Ramos (cell line): ENCODE results near the gene CARHSP1.

Source experiments
- in situ Hi-C: fragments of 300-500 bp; cut with MboI; formaldehyde crosslinking; loops from one replicate; pipeline ENCODE4 v1.14.3; 2022; ENCODE audit warnings: low sequenced_read_pairs; ENCODE audit not compliant: unreplicated experiment

Gene CARHSP1

DNA sequence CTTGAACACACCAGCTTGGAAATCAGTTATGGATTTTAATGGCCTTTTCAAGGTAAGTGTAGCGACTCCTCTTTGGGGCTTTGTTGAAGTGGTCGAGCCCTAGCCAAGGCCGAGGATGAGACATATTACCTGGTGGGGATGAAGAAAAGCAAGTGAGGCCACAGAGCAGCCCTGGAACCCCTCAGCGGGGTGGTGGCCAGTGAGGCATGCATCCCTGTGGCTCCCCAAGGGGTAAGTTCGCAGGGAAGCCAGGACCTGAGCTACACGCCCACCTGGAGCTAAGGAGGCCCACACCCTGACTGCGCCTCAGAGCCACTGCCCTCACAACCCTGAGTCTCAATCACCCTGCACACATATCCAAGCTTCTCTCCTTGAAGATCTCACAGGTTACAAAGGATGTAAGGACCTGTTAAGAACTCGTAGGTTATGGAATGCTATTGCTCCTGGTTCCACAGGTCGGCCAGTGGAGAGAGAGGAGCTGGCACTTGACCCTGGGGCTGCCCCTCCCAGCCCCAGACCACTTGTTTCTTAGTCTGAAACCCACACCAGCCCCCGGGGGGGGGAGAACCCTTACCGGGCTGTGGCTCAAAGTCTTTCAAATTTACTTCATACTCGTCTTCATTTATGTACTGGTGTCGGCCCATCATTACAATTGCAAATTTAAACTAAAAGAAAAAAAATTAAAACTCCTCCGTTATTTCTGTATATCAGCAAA, 25.3 kb upstream of the CARHSP1 start:
- in situ Hi-C loops: no loop called here

DNA sequence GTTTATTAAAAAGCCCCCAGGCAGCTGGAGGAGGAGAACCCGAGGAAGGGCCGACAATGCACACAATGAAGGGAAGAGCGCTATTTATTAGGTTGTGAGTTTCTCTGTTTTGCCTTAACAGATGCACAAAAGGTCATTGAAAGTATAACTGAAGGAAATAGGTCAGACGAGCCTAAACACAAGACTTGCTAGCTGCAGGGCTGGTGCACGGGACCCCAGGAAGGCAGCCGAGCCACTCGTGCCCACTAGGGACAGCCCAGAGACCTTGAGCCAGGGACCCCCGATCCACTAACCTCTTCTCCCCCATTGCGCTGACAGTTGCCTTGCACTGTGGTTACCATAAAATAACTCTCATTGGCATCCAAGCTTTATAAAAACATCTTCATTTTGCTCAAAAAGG, 24.6 kb upstream of the CARHSP1 start:
- in situ Hi-C loops: no loop called here

DNA sequence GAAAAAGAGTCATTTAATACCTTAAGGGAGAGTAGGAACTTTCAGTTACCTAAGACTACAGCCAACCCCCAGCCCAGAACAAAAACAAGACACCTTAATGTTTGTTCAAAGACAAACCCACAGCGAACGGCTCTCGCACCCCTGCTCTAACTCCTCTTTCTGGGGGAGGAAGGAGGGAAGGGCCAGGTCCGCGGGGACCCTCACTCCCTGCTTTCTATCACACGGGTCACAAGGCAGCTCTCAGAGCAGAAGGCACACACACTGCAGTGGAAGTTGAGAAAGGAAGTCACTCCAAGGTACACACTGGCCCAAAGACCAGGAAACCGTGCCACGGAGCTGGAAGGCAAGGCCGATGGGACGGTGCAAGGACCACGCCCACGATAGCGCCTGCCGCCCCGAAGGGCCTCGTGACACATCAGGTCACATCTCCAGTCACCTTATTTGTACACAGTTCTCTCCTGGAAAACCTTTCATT, 23.3 kb upstream of the CARHSP1 start:
- in situ Hi-C loops: no loop called here

DNA sequence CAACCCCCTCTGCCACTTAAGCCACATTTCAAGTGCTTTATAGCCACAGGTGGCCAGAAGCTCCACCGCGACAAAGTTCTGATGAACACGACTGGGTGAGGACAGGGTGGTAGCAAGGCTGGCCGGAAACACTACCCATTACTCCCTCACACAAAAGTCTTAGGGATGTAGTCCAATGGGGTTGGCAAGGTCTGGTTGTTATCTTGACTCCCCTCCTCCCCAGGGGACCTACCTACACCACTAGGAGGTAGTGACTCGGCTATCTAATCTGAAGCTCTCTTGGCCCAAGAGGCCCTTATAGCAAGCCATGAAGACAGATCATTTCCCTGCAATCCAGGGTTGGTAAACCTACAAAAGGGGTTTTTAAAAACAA, 21.7 kb upstream of the CARHSP1 start:
- in situ Hi-C loops: no loop called here

DNA sequence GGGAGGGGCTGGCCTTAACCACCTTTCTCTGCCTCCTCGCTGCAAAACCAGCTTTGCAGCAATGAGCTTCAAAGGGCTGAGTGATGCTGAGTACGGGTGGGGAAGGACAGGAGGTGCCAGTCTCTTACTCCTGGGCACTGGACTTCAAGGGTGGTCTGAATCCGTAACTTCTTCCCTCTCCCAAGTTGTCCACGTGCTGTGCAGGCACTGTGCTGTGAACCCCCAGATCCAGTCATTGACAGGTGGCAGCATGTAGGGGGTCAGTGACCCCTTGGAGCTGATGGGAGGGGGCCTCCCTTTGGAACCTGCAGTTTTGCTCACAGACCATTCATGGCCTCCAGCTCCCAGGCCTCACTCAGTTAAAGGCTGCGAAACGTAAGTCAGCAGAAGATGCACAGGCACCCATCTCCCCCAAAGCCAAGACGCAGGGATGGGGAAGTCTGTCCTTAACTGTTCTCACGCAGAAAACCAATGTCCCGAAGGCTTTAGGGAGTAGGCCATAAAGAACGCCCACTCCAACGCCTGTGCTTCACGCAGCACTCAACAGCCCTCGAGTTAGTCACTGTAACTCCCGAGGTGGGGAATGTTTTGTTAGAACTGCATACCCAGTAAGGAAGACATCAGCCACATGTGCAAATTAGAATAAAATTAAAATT, 21.2 kb upstream of the CARHSP1 start:
- in situ Hi-C loops: no loop called here

DNA sequence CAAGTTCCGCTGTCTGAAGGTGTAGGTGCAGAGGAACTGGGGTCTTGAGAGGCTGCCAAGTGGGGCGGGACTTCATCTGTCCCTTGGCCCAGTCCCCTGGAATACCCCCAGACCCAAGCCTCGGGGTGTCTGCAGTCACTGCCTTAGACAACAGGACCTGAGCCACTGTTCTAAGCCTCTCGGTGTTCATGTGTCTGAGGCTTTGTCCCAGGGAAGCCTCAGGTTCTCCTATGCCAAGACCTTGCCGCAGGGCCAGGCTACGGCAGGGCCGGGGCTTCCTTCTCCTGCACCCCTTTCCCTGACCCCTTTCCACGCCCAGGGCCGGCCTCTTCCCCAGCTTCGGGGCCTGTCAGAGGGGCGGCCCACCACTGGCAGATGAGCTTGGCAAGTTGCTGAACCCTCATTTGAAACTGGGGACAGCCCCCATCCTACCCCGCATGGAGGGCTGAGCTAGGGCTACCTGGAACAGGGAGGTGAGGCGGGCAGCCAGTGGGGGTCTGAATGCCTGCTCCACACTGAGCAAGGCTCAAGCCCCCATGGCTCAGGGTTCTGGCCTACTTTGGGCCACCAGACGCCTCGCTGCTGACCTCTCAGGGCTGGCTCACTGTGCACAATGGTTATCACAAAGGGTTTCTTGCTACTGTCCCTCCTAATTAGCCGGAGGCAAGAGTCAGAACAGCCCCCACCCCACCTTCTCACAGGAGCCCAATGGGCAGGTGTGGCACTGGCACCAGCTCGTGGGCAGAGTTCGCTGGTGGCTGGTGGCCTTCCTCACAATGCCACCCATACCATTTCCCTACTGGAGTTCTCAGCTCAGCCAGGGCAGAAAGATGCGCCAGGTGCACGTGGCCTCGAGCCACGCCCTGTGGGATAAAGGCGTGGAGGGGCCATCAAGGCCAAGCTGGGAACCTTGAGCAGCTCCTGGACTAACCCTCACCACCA, 20.4 kb upstream of the CARHSP1 start:
- in situ Hi-C loops: no loop called here

DNA sequence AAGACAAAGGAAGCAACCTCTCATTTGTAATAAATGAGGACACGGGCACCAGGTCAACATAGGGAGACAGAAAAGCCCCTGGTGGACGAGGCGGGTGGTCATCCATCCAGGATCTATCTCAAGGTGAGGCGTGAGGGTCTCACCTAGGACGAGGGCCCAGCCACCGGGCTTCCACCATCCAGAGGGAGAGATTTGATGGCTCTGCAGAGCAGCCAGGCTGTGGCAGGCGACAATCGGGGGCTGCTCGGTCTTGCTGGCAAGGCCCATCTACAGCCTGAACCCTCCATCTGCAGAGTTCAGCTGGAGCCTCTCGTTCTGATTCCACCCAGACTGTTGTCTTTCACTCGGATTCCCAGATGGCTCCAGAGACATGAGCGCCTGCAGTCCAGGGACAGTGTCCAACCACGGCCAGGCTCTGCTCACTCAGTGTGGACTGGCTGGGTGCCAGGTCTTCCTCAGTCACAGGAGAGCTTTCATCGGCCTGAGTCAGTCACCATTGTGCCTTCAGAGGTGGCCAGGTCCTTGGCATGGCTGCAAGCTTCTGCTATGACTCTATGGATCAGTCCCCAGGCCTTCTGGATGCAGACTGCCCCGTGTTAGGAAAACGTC, 19.2 kb upstream of the CARHSP1 start:
- in situ Hi-C loops: no loop called here

DNA sequence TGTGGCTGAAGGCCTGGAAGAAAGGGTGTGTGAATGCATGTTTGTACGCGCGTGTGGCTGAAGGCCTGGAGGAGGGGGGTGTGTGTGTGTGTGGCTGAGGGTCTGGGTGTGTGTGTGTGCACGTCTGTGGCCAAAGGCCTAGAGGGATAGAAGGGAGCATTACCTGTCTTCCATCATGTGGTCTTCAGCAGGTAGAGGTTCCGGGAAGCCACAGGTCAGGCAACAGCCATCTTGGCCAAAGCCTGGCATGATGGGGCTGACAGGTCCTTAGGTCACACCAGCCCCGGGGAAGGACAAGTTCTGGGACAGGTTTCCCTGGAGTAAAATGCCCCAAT, 18.6 kb upstream of the CARHSP1 start:
- in situ Hi-C loops: no loop called here

DNA sequence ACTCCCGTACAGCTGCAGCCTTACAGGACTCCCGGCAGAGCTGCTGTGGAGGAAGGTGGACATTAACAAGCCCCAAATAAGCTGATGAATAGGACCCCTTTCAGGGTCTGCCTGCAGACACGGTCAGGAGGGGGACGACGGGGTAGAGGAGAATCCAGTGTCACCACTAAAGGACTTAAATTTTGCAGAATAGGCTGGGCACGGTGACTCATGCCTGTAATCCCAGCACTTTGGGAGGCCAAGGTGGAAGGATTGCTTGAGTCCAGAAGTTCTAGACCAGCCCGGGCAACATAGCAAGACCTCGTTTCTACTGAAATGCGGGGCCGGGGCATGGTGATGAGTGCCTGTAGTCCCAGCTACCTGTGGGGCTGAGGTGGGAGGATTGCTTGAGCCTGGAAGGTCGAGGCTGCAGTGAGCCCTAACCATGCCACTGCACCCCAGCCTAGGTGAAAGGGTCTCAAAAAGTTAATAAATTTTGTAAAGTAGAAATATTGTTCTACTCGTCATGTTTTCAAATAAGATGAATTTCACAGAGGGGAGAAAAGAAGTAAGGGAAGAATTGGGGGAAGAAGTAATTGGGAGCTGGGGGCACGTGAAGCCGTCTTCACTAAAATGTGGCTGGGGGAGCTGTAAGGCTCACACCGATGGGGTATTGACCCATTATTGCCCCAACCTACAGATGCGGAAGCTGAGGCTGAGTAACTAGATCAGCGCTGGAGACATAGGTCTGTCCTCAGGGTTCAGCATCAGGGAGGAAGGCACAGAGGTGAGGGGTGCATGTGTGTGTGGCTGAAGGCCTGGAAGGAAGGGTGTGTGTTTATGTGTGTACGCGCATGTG, 18.0 kb upstream of the CARHSP1 start:
- in situ Hi-C loops: no loop called here

DNA sequence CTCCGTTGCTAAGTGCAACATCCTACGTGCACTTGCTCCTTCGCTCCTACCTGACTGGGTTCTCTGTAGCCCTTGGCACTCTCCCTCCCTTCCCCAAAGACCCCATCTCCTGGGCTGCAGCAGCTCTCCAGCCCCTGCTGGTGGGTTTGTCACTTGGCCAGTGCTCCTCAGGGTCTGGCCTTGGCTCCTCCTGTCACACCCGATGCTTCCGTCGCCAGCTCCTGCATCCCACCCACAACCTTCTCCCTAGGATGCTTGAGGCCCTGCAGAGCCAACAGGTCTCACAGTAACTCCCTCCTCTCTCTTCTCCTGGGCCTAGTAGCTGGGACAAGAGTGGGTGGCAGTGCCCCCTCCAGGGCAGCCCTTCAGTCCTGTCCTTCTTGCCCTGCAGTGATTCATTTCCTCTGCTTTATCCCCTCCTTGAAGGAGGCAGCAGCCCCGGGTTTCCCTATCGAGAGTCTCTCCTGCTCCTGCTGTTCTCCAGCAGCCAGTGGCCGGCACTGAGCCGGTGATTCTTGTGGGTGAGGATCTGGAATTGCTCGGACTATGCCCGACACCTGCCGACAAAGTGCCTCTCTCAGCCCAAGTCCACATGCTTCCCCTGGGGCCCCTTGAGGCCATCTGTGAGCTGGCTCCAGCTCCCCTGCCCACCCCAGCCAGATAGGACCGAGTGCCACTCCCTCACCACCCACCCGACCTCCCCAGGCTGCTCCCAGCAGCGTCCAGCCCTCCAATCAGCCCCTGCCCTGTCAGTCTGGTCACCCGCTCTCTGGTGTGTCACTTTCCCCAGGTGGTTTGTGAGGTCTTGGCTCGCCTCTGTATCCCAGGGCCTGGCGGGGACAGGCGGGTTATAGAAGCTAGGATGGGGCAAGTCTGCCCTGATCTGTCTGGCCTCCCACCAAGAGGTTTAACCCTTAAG, 17.1 kb upstream of the CARHSP1 start:
- in situ Hi-C loops: no loop called here

DNA sequence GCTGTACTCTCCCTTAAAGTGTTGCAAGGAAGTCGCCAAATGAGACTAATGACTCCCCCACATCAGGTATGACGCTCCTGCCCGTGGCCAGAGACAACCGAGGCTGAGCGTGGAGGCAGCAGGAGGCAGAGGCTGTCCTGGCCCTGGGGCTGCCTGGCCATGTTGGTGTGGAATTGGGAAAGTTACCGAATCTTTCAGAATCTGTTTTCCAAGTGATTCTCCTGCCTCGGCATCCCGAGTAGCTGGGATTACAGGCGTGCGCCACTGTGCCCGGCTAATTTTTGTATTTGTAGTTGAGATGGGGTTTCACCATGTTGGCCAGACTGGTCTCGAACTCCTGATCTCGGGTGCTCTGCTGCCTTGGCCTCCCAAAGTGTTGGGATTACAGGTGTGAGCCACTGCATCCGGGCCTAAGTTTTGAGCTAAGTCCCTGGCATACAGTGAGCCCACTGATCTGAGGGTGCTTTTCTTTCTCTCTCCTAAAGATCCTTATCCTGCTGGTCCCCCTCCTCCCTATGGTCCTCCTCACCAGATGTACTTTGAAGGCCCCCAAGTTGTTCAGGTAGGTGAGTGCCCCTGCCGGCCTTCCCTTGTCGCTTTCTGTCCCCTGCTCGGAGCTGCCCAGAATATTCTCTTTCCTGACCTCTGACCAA, 14.0 kb upstream of the CARHSP1 start:
- in situ Hi-C loops: loop anchor here (5.0 kb wide), 1 partner anchor 316 kb away; no protein-coding TSS in a partner anchor

DNA sequence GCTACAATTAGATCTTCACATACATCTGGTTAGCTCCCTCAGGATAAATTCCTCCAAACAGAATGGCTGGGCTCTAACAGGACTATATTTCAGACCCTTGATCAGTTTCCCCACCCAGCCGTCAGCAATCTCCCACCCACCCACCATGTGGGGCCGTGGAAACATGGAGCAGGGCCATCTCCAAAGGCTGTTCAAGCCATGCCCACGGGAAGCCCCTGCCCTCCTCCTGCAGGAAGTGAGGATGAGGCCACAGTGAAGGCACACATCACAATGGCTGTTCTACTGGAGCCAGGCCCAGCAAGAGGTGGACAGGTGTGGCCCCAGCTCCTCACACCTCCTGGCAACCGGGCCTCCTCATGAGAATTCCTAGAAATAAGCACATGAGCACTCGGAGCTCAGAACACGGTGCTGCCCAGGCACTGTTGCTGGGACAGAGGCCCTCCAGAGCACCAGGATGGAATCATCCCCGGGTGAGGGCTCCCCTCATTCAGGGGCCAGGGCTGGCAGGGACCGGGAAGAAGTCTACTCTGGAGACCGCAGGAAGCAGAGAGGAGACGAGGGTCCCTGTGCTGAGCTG, 13.3 kb upstream of the CARHSP1 start, which contains the start of gene LITAFD:
Gene LITAFD, plus strand, starts transcription at position 311 of the 577 bp plus-strand sequence. CDS start 2,005 bp downstream, outside the sequence.
- in situ Hi-C loops: loop anchor here (5.0 kb wide), 1 partner anchor 315 kb away; no protein-coding TSS in a partner anchor

DNA sequence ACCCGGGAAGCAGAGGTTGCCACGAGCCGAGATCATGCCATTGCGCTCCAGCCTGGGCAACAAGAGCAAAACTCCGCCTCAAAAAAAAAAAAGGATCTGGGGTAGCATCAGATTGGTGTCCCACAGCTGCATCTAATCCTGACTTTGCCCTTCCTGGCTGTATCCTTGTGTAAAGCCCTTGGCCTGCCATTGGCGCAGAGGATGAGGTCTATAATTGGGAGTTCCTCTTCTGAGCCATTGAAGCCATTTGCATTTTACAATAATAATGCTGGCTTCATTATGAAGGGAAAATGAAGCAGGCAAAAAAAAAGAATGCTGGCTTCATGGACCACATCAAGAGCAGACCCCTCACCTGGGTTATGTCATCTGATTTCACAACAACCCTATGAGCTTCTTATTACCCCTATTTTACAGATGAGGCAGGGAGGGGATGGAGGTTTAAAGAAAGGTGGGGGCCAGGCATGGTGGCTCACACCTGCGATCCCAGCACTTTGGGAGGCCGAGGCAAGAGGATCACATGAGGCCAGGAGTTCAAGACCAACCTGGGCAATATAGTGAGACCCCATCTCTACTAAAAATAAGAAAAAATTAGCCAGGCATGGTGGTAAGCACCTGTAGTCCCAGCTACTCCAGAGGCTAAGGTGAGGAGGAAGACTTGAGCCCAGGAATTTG, 12.2 kb upstream of the CARHSP1 start:
- in situ Hi-C loops: loop anchor here (5.0 kb wide), 1 partner anchor 314 kb away; no protein-coding TSS in a partner anchor

DNA sequence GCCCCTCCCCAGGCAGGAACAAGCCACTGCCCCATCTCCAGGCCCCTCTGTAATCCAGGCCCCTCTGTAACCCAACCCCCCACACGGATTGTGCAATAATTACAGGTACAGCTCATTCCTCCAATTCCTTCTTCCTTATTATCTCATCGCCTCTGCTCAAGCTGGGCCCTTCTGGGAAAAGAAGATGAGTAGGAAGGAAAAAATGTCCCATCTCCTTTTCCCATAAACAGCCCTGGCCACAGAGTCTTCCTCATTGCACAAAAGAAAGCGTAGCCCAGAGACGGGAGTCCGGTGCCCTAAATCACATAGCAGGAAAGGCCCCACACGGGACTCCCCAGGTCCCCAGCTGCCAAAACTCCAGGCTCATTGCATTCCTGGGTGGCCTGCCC, 9.7 kb upstream of the CARHSP1 start:
- in situ Hi-C loops: loop anchor here (5.0 kb wide), 1 partner anchor 221 kb away; no protein-coding TSS in a partner anchor

DNA sequence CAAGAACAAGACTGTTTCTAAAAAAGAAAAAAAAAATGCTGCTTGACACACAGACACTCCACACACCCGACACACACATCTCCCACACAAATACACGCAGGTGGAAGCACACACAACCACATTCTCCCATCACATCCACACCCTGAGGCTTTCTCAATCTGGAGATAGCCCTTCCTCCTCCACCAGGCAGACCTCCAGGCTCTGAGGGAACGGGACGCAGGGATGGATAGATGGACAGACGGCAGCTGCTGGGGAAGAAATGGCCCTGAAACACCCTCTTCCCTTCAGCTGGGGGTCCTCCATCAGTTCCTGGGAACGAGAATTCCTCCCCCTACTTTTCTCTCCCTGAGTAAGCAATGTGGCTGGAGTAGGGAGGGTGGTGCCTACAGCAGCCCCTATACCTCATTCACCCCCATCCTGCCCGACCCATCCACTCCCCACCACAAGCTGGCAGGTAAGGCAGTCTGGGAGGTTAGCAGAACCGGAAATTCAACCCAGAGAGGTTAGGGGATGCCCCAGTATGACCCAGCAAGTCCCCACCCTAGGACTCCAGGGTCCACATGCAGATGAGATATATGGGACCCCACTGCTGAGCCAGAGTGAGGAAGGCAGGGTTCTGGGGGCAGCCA, 9.2 kb upstream of the CARHSP1 start:
- in situ Hi-C loops: loop anchor here (5.0 kb wide), 1 partner anchor 221 kb away; no protein-coding TSS in a partner anchor

DNA sequence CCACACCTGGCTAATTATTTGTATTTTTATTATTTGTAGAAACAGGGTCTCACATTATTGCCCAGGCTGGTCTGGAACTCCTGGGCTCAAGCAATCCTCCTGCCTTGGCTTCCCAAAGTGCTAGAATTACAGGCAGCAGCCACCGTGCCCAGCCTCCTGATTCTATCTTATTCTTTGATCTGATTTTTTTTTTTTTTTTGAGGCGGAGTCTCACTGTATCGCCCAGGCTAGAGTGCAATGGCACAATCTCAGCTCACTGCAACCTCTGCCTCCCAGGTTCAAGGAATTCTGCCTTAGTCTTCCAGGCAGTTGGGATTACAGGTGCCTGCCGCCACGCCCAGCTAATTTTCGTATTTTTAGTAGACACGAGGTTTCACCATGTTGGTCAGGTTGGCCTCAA, 6.5 kb upstream of the CARHSP1 start:
- in situ Hi-C loops: loop anchor here (5.0 kb wide), 1 partner anchor 218 kb away; no protein-coding TSS in a partner anchor
